Spleen (tissue), 7 donors: Measurements from ENCODE around the gene SFTPB.

Experiments
- POLR2A ChIP-seq, 3 donors: fragments of 450-650 bp; IDR thresholded peaks; one replicate each; pipeline ENCODE4 v1.5.1; 2017; ENCODE audit warnings: antibody characterized with exemption in 3 of 3, mild to moderate bottlenecking in 1 of 3
- TF ChIP-seq, protein P1 (sequence below), 11 experiments: fragments of 200-600 bp in 7 of 11; fragments of 450-650 bp in 4 of 11; sonication (generic) in 4 of 11; IDR thresholded peaks in 8 of 11; conservative IDR thresholded peaks in 3 of 11; 1 replicate in 7 of 11; 2 replicates in 4 of 11; pipeline versions ENCODE4 v1.4.0 to v1.8.0; 2016 to 2021; ENCODE audit warnings: antibody characterized with exemption in 11 of 11, inconsistent platforms in 4 of 11, mild to moderate bottlenecking in 1 of 11
- donor health status: DM: no; HTN: no; CAD: no; lungs with moderate emphysema.
- donor health status: DM: no; HTN: no; CAD: no.
- donor health status: DM: no; HTN: no; CAD: no.

GRCh38 chr2:85682378-85682777 is 14.4 kb upstream of the SFTPB start:
- TF ChIP-seq POLR2A (IDR thresholded peaks at IDR 0.05): no peak
- TF ChIP-seq, protein P1, sequence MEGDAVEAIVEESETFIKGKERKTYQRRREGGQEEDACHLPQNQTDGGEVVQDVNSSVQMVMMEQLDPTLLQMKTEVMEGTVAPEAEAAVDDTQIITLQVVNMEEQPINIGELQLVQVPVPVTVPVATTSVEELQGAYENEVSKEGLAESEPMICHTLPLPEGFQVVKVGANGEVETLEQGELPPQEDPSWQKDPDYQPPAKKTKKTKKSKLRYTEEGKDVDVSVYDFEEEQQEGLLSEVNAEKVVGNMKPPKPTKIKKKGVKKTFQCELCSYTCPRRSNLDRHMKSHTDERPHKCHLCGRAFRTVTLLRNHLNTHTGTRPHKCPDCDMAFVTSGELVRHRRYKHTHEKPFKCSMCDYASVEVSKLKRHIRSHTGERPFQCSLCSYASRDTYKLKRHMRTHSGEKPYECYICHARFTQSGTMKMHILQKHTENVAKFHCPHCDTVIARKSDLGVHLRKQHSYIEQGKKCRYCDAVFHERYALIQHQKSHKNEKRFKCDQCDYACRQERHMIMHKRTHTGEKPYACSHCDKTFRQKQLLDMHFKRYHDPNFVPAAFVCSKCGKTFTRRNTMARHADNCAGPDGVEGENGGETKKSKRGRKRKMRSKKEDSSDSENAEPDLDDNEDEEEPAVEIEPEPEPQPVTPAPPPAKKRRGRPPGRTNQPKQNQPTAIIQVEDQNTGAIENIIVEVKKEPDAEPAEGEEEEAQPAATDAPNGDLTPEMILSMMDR (IDR thresholded peaks at IDR 0.05 in 8 of 11, conservative IDR thresholded peaks at IDR 0.05 in 3 of 11): no peak
